Activated CD4-positive, alpha-beta T cell treated with anti-CD3 and anti-CD28 coated beads, Interleukin-2, Interleukin-4, amounts not matched to agents 100 ng/mL and 50 ng/mL, durations not matched to agents 16 hours and 8 hours (primary cell): ENCODE results near the gene NSD2.
A peak's percentile ranks its signal among the peaks of the same experiment; 100 is the strongest.
"Not testable (repeated sequence)": the region's sequence is repeated elsewhere in the genome, so short reads cannot be mapped to it uniquely, and the experiment has no call there.

ENCODE experiments used
- DNase-seq: peaks from one replicate; pipeline ENCODE4 v3.0.0-alpha.2; 2020; ENCODE audit warnings: low spot score

The NSD2 gene

GRCh38 chr4:1842339-1842895 is 28.8 kb upstream of the NSD2 start:
- no peak for DNase-seq

GRCh38 chr4:1842993-1843448 is 28.2 kb upstream of the NSD2 start:
- no peak for DNase-seq

GRCh38 chr4:1843852-1844251 is 27.3 kb upstream of the NSD2 start:
- DNase-seq = no peak

DNA sequence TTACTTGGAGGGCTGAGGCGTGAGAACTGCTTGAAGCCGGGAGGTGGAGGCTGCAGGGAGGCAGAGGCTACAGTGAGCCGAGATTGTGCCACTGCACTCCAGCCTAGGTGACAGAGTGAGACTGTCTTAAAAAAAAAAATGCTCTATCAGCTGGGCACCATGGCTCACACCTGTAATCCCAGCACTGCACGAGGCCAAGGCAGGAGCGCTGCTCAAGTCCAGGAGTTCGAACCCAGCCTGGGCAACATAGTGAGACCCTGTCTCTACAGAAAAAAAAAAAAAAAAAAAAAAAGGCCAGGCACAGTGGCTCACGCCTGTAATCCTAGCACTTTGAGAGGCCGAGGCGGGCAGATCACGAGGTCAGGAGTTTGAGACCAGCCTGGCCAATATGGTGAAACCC is 26.6 kb upstream of the NSD2 start:
- not testable (repeated sequence) for DNase-seq

- DNase-seq = no peak
These were observed 24.6 kb upstream of the NSD2 start for GRCh38 chr4:1846580-1846979.

GRCh38 chr4:1850276-1850675 is 20.9 kb upstream of the NSD2 start:
- DNase-seq = no peak

GRCh38 chr4:1851160-1851559 is 20.0 kb upstream of the NSD2 start:
- DNase-seq = no peak

- no peak for DNase-seq
These were observed 19.4 kb upstream of the NSD2 start for GRCh38 chr4:1851575-1852410.

- no peak for DNase-seq
These were observed 18.1 kb upstream of the NSD2 start for GRCh38 chr4:1852904-1853623.

- no peak for DNase-seq
These were observed 16.4 kb upstream of the NSD2 start for GRCh38 chr4:1854752-1855151.

DNA sequence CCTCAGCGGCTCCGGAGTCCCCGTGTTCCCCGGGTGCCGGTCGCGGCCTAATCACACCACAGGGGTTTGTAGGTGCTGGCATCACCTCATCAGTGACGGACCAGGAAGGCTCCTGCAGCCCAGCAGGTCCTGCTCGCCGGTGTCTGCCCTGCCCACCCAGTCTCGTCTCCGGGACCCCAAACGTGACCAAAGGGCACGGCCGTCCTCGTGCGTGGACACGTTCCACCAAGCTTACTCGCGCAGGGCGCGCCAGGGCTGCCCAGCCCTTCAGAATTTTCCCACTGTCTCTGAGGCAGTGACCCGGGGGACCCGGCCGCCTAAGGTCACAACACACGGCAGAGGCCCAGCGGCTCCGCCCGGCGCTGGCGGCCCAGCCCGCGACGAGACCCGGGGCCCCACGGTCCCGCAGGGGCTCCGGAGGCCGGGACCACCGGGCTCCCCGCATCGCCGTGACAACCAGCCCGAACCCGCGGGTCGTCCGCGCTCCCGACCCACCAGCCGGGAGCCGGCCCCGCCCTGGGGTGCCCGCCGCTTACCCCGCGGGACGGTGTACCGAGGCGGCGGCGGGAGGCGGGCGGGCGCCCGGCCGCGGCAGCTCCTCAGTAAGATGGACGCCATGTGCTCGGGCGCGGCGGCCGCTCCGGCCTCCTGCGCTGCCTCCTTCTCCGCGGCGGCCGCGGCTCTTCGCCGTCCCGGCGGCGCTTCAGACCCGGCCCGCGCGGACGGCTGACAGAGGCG is 15.7 kb upstream of the NSD2 start:
- no peak for DNase-seq

- peak; percentile 95 for DNase-seq
These were observed 14.9 kb upstream of the NSD2 start, which contains the start of gene LETM1 for GRCh38 chr4:1856071-1856942. Gene LETM1 (minus strand): TSS chr4:1856156. CDS start chr4:1855950, 206 bp downstream.

DNA sequence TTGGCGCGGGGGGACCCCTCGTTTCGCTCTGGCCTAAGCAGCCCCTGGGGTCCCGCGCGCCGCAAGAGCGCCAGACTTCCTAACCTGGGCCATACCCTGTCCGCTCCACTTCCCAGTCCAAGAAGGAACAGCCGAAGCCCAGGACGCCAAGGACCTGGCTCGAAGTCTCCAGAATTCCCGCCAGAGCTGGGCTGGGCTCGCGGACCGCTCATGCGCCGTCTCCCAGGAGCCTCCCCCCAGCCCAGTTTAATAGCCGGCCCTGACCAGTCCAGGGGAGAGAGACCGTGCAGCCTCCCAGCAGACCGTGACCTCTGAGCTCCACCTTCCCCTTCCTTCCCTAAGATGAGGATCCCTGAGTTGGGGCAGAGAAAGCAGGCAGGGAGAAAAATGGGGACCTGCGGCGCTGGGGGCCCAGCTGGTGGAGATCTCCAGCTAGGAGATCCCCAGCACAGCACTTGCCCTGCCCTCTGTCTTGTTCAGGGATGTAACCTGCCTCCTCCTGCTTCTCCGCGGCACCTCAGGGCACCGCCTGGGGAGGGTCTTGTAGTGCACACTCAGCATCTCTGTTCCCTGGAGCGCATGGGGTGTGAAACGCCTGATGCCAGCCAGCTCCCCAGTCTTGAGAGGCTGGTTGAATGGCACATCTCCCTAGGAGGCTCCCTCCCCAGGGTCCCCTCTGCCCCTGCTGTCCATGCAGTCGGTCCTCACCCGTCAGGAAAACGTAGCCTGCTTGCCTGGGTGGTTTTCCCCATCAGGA is 14.1 kb upstream of the NSD2 start:
- DNase-seq = no peak

- DNase-seq = no peak
These were observed 13.3 kb upstream of the NSD2 start for GRCh38 chr4:1857931-1858330.

DNA sequence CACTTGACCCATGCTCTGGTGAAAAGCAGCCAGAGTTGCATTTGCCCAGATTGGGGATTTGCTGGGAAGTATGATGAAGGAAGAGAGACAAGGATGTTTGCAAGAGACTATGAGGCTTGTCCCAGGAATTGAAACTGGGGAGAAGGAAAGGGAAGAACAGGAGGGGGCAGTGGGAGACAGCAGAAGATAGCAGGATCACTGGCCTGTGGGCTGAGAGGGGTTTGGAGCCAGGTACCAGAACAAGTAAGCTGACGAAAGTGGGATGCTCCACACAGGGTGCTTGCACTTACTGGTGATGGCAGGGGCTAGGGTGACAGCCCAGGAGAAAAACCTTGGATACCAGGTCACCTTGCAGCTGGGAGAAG is 11.8 kb upstream of the NSD2 start:
- DNase-seq = no peak

DNA sequence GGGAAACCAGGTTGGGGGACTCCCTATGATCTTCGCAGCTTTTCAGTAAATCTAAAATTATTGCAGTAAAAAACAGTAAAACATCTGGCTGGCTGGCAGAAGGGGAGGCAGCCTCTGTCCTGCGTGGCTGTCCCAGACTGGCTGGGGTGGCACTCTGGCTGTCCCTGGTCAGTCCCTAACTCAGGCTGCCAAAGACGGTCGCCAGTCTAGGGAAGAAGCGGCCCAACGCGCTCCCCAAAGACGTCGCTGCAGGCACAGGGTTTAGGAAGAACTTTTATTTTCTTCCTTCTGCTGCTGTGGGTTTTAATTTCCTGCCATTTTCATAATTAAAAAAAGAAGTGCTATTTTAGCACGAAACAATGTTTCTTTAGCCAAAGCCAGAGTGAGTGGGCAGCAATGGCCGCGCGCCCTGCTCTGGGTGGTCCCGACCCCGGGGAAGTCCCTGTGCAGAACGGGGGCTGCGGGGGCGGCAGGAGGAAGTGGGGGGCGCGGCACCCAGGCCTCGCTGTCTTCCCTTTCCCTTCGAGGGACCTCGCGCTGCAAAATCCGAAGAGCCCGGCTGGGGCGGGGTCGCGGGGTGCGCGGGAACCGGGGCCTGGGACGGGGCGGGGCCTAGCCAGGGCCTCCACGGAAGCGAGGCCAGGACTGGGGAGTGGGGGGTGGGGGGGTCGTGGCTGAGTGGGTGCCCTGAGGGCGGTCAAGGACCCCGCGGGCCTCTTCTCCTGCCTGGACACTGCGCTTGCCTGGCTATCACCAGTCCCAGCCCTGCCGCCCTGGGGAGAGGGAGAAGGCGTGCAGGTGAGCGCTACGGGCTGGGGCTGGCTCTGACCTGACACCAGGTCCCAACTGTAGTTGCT is 8.9 kb upstream of the NSD2 start:
- no peak for DNase-seq

- DNase-seq = no peak
These were observed 8.3 kb upstream of the NSD2 start for GRCh38 chr4:1862961-1863296.

DNA sequence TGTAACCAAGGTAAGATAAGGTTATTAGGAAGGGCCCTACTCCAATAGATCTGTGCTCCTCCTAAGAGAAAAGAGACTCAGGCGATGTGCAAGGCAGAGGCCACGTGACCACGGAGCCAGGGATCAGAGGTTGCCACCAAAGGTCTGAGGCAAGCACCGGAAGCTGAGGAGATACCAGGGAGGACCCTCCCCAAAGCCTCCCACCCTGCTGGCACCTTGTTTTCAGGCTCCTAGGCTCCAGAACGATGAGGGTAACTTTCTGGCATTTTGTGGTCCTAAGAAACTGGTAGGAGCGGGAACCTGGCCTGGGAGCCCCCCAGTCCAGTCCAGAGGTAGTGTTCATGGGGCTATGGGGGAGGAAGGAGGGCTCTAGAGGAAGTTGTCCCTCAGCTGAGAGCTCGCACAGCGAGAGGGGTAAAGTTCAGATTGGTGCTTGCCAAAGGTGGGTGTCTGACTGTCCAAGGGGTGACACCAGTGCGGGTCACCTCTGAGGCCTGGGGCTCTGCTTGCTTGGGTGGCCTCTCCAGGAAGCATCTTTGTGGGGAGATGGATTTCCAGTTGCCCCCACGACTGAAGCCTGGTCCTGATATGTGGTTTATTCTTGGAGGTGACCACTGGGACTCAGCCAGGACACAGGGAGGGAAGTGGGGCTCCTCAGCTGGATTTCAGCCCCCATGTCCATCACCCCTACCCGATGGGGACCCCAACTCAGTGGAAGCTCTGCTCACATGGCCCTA is 7.7 kb upstream of the NSD2 start:
- DNase-seq = no peak
